ACC112 (cell line): Measurements from ENCODE around the gene FBXO28.

Experiments used
- H2AFZ ChIP-seq: fragments of 200-600 bp; sonication (generic); one replicate; pipeline ENCODE4 v1.6.0; 2017; ENCODE audit warnings: antibody characterized with exemption, low read length; ENCODE audit not compliant: unreplicated experiment
- H3K27ac ChIP-seq: fragments of 200-600 bp; sonication (generic); 2 replicates; pipeline ENCODE4 v1.5.1; 2014; ENCODE audit warnings: low read depth, mild to moderate bottlenecking, antibody characterized with exemption, low read length, moderate library complexity
- H3K27me3 ChIP-seq: fragments of 200-600 bp; sonication (generic); 2 replicates; pipeline ENCODE4 v1.6.1; 2014; ENCODE audit warnings: mild to moderate bottlenecking, antibody characterized with exemption, low read length, moderate library complexity, mixed read lengths; ENCODE audit not compliant: insufficient read depth
- H3K36me3 ChIP-seq: fragments of 200-600 bp; sonication (generic); 2 replicates; pipeline ENCODE4 v1.6.1; 2016; ENCODE audit warnings: mild to moderate bottlenecking, antibody characterized with exemption, low read length, moderate library complexity, mixed read lengths; ENCODE audit not compliant: insufficient read depth
- H3K4me1 ChIP-seq: fragments of 200-600 bp; sonication (generic); one replicate; pipeline ENCODE4 v1.6.1; 2016; ENCODE audit warnings: low read length, mixed read lengths; ENCODE audit not compliant: insufficient read depth, unreplicated experiment, control insufficient read depth
- H3K4me3 ChIP-seq: fragments of 200-600 bp; sonication (generic); 2 replicates; pipeline ENCODE4 v1.5.1; 2014; ENCODE audit warnings: mild to moderate bottlenecking, low read depth, low read length
- H3K79me2 ChIP-seq: fragments of 200-600 bp; sonication (generic); one replicate; pipeline ENCODE4 v1.6.0; 2016; ENCODE audit warnings: low read length; ENCODE audit not compliant: control insufficient read depth, unreplicated experiment, insufficient read depth

The FBXO28 gene

DNA sequence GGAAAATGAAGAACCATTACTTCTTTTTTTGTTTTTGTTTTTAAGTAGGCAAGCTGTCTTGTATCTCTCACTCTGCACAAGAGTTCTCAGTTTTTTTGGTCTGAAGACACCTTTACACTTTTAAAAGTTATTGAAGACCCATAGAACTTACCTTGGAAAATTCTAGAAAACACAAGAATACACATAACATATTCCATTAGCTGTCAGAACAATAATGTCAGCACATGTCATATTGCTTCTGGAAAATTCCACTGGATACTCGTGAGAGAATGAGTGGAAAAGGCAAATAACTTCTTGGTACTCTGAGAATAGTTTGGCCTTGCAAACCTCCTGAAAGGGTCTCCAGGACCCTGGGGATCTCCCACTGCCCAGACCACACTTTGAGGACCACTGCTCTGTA lies 4.8 kb downstream of the FBXO28 start:
- no peak overlapping the region for H2AFZ ChIP-seq
- H3K79me2 ChIP-seq, result peaks cover 81% of the 10 kb centered on the region
- H3K27me3 ChIP-seq, result no peaks in the 10 kb centered on the region
- no peak overlapping the region for H3K4me3 ChIP-seq
- H3K36me3 ChIP-seq, result no peaks in the 10 kb centered on the region
- peaks cover 8% of the 10 kb centered on the region for H3K4me1 ChIP-seq
- no peak overlapping the region for H3K27ac ChIP-seq

DNA sequence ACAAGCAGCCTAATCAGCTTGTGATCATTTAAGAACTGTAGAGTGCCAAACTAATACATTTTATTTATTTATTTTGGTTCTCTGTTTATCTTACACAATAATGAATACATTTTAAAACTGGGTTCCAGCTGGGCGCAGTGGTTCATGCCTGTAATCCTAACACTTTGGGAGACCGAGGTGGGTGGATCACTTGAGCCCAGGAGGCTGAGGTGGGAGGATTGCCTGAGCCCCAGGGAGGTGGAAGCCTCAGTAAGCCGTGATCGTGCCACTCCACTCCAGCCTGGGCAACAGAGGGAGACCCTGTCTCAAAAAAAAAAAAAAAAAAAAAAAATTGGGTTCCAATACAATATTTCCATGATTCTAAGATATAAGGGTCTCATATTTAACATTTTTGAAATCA lies 9.2 kb downstream of the FBXO28 start:
- H3K4me3 ChIP-seq, result no peak overlapping the region
- H2AFZ ChIP-seq, result no peak overlapping the region
- H3K27ac ChIP-seq, result no peak overlapping the region
- H3K36me3 ChIP-seq, result no peaks in the 10 kb centered on the region
- peaks cover 84% of the 10 kb centered on the region for H3K79me2 ChIP-seq
- peaks cover 9% of the 10 kb centered on the region for H3K4me1 ChIP-seq
- no peaks in the 10 kb centered on the region for H3K27me3 ChIP-seq

DNA sequence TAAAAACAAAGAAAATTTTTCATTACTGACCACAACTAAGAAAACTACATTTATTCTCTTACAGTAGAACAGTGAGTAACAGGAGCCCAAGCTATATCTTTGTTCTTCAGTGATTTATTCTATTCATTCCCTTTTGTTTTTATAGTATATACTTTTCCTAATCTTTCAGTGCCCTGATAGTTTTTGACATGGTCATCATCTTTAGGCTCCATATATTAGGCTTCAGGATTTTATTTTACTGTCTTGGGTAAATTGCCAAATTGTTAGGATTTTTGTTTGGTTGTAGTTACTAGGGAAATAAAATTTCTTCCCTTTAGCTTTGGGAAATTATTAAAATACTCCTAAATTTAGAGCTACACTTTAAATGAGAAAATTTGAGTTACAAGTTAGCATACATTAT lies 10.3 kb downstream of the FBXO28 start:
- Histone ChIP-seq H2AFZ (no peak overlapping the region), H3K27ac (no peak overlapping the region), H3K4me1 (peaks cover 14% of the 10 kb centered on the region), H3K27me3 (no peaks in the 10 kb centered on the region), H3K4me3 (no peak overlapping the region), H3K79me2 (peaks cover 81% of the 10 kb centered on the region), H3K36me3 (no peaks in the 10 kb centered on the region)

DNA sequence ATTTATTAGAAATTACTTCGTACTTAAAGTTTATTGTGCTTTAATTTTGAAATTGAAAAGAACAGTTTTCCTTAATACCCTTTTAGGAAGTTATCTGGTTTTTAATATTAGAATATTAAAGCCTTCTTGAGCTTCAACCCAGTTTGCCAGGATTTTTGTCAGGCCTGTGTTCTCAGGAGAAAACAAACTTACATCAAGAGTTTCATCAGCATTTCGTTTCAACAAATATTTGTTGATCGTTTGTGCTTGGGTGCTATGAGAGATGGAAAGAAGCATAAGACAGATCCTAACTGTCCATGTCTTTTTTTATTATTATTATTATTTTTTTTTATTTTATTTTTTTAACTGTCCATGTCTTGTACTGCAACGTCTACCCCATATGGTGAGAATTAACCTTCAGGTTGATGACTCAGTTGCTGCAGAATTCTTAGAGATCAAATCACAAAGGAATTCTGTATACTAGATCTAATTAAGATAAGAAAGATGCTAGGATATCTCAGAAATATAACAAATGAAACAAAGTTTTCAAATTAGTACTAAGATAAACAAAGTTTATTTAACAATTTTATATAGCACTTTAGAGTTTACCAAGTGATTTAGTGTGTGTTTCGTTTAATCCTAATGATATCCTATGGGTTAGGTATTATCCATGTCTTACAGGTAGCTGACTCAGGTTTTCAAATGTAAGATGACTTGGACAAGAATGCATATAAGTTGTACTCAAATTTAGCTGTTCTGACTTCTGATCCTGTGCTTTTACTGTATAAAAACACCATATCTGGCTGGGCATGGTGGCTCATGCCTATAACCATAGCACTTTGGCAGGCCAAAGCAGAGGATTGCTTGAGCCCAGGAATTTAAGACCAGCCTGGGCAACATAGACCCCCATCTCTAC lies 14.3 kb downstream of the FBXO28 start:
- Histone ChIP-seq H3K27me3 (no peaks in the 10 kb centered on the region), H2AFZ (no peak overlapping the region), H3K79me2 (peaks cover 52% of the 10 kb centered on the region), H3K4me3 (no peak overlapping the region), H3K36me3 (peaks cover 21% of the 10 kb centered on the region), H3K4me1 (peaks cover 14% of the 10 kb centered on the region), H3K27ac (peak overlapping the region; percentile 36; the same call in 1 of the 2 replicates)

DNA sequence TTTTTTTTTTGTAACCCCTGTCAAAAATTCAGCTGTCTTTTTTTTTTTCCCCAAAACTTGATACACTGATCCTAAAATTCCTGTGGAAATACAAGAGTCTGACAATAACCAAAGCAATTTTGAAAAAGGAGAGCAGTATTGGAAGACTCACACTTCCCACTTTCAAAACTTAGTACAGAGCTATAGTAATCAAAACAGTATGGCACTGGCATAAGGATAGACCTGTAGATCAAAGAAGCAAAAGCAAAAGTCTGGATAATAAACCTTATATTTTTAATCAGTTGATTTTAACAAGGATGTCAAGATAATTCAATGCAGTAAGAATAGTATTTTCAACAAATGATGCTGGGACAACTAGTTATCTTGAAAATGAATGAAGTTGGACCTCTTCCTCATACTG lies 17.3 kb downstream of the FBXO28 start:
- no peak overlapping the region for H2AFZ ChIP-seq
- H3K27me3 ChIP-seq, result no peaks in the 10 kb centered on the region
- peaks cover 25% of the 10 kb centered on the region for H3K79me2 ChIP-seq
- H3K4me3 ChIP-seq, result no peak overlapping the region
- H3K4me1 ChIP-seq, result peaks cover 14% of the 10 kb centered on the region
- peaks cover 25% of the 10 kb centered on the region for H3K36me3 ChIP-seq
- no peak overlapping the region for H3K27ac ChIP-seq

DNA sequence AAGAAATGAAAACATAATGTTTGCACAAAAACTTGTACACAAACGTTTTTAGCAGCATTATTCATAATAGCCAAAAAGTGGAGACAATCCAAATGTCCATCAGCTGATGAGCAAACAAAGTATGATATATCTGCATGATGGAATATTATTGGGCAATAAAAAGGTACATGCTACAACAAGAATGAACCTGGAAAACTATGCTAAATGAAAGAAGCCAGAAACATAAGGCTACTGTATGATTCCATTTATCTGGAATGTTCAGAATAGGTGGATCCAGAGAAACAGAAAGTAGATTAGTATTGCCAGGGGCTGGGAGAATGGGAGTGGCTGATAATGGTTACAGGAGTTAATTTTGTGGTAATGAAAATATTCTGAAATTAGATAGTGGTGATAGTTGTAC lies 19.0 kb downstream of the FBXO28 start:
- Histone ChIP-seq H3K27ac (no peak overlapping the region), H3K27me3 (no peaks in the 10 kb centered on the region), H3K4me3 (no peak overlapping the region), H3K4me1 (peaks cover 7% of the 10 kb centered on the region), H3K36me3 (peaks cover 25% of the 10 kb centered on the region), H2AFZ (no peak overlapping the region), H3K79me2 (peaks cover 11% of the 10 kb centered on the region)

DNA sequence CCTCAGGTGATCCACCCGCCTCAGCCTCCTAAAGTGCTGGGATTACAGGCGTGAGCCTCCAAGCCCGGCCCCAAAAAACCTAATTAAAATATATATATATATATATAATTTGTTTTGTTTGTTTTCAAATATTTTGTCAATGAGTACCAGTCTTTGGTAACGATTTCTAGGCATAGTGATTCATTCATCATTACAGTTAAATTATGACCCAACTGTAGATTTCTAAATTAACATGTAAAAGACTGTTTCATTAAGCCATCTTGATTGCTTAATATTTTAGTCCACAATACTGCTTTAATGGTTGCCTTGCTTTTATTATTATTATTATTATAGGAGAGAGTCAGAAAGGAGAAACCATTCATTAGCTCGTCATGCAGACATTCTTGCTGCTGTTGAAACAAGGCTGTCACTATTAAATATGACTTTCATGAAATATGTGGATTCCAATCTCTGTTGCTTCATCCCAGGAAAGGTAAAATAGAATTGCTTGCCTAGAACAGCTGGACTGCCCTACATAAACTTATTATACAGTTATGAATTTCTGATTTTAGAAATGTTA lies 19.9 kb downstream of the FBXO28 start:
- no peaks in the 10 kb centered on the region for H3K27me3 ChIP-seq
- H3K4me1 ChIP-seq, result no peaks in the 10 kb centered on the region
- H3K27ac ChIP-seq, result no peak overlapping the region
- no peak overlapping the region for H3K4me3 ChIP-seq
- H3K36me3 ChIP-seq, result peaks cover 25% of the 10 kb centered on the region
- peaks cover 7% of the 10 kb centered on the region for H3K79me2 ChIP-seq
- no peak overlapping the region for H2AFZ ChIP-seq

DNA sequence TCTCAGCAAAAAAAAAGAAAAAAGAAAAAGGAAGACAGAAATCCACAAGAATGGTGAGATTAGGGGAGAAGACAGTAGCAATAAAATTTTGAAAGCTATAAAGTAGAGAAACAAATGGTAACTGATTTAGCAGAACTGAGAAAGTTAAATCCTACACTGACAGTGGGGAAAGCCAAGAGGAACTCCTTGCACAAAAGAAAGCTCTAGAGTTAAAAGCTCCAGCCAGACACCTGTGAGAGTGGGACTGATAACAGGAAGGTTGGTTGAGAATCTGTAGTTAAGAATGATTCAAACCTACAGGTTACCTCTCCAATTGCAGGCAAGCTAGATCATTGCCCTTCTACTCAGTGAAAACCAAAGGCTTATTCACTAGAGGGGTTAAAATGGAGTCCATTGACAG lies 23.6 kb downstream of the FBXO28 start:
- Histone ChIP-seq H3K4me1 (no peaks in the 10 kb centered on the region), H2AFZ (no peak overlapping the region), H3K79me2 (no peaks in the 10 kb centered on the region), H3K27ac (no peak overlapping the region), H3K4me3 (no peak overlapping the region), H3K36me3 (peaks cover 12% of the 10 kb centered on the region), H3K27me3 (no peaks in the 10 kb centered on the region)

DNA sequence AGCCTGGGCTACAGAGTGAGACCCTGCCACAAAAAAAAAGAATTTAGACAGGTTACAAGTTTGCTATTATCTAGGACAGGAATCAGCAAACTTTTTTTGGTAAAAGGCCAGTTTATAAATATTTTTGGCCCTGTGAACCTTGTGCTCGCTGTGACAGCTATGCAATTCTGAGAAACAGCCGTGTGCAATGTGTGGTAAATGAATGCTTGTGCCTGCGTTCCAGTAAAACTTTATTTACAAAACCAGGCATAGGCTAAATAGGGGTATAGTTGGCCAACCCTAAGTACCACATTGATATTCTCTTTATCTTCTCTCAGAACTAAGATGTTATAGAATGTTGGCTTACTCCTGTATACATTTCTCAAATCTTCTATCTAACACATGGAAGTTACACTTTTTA lies 24.3 kb downstream of the FBXO28 start:
- Histone ChIP-seq H2AFZ (no peak overlapping the region), H3K27ac (no peak overlapping the region), H3K36me3 (peaks cover 12% of the 10 kb centered on the region), H3K27me3 (no peaks in the 10 kb centered on the region), H3K4me3 (no peak overlapping the region), H3K4me1 (no peaks in the 10 kb centered on the region), H3K79me2 (no peaks in the 10 kb centered on the region)

DNA sequence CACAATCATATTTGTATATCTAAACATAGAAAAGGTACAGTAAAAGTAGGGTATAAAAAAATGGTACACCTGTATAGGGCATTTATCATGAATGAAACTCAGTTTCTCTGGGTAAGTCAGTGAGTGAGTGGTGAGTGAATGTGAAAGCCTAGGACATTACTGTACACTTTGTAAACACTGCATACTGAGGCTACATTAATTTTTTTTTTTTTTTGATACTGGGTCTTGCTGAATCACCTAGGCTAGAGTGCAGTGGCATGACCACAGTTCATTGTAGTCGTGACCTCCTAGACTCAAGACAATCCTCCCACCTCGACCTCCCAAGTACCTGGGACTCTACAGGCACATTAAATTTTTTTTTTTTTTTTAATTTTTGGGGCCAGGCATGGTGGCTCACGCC lies 27.8 kb downstream of the FBXO28 start:
- no peak overlapping the region for H3K27ac ChIP-seq
- H3K4me3 ChIP-seq, result no peak overlapping the region
- H2AFZ ChIP-seq, result no peak overlapping the region
- H3K36me3 ChIP-seq, result peaks cover 12% of the 10 kb centered on the region; the same call in 1 of the 2 replicates
- H3K79me2 ChIP-seq, result no peaks in the 10 kb centered on the region
- no peaks in the 10 kb centered on the region for H3K27me3 ChIP-seq
- H3K4me1 ChIP-seq, result no peaks in the 10 kb centered on the region

DNA sequence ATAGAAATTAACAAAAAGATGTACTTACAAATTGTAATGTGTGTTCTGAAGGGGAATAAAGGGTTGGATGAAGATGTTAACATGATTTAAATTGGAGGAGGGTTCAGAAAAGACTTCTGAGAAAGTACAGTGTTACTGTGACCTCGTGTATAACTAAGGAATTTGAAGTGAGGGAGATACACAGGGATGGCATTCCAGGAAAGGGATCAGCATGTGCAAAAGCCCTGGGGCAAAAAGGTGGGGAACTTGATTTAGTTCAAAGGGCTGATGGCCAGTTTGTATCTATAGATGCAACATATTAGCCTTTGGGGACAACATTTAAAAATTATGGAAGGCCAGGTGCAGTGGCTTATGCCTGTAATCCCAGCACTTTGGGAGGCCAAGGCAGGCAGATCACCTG lies 35.8 kb downstream of the FBXO28 start:
- no peaks in the 10 kb centered on the region for H3K4me1 ChIP-seq
- no peak overlapping the region for H3K4me3 ChIP-seq
- no peak overlapping the region for H3K27ac ChIP-seq
- no peaks in the 10 kb centered on the region for H3K27me3 ChIP-seq
- no peaks in the 10 kb centered on the region for H3K79me2 ChIP-seq
- H2AFZ ChIP-seq, result no peak overlapping the region
- 0 out of 2 replicates have a peak, but pooled peaks cover 4% of the 10 kb centered on the region for H3K36me3 ChIP-seq
